K562 (cell line): ENCODE data around the gene TBL1X. TPM values are rescaled to one million over a fixed set of nuclear protein-coding genes. Genes with fewer than 3 reads are reported as not detected.

ENCODE experiments used
- CCNT2 ChIP-seq: IDR thresholded peaks from 2 replicates; pipeline ENCODE4 v1.6.1; 2011; ENCODE audit warnings: borderline replicate concordance, low read depth, mild to moderate bottlenecking, moderate library complexity, mixed read lengths, low read length; ENCODE audit not compliant: insufficient read length; ENCODE audit errors: extremely low read depth
- ETS1 ChIP-seq: conservative IDR thresholded peaks from 2 replicates; pipeline ENCODE4 v1.6.1; 2011; ENCODE audit warnings: low read depth, mild to moderate bottlenecking, low read length; ENCODE audit not compliant: control insufficient read depth
- FOXA3 ChIP-seq, 2 experiments: fragments of 450-650 bp in 1 of 2; sonication (generic) in 1 of 2; formaldehyde crosslinking; IDR thresholded peaks in 1 of 2; conservative IDR thresholded peaks in 1 of 2; 2 replicates each; pipeline versions ENCODE4 v1.4.0 to v1.8.0; 2020 to 2022; ENCODE audit warnings: mild to moderate bottlenecking in 2 of 2, missing genetic modification reagents in 1 of 2
- HDAC3 ChIP-seq: fragments of 450-650 bp; IDR thresholded peaks from 2 replicates; pipeline ENCODE4 v1.6.1; 2018; ENCODE audit warnings: borderline replicate concordance, mild to moderate bottlenecking, moderate library complexity; ENCODE audit not compliant: partially characterized antibody
- HEY1 ChIP-seq: fragments of 250-450 bp; sonication (Bioruptor Pico); IDR thresholded peaks from 2 replicates; pipeline ENCODE4 v1.5.0; 2020; ENCODE audit warnings: mild to moderate bottlenecking, moderate library complexity, borderline replicate concordance
- KLF6 ChIP-seq: fragments of 250-450 bp; sonication (Bioruptor Pico); IDR thresholded peaks from 2 replicates; pipeline ENCODE4 v1.4.0; 2020; ENCODE audit warnings: mild to moderate bottlenecking, moderate library complexity, borderline replicate concordance
- LEF1 ChIP-seq: fragments of 450-650 bp; IDR thresholded peaks from 2 replicates; pipeline ENCODE4 v1.6.1; 2016; ENCODE audit warnings: mild to moderate bottlenecking
- MAFK ChIP-seq: IDR thresholded peaks from 2 replicates; pipeline ENCODE4 v1.6.1; 2011; ENCODE audit warnings: low read length, improper control_type of control experiment
- PHF8 ChIP-seq: fragments of 200-600 bp; sonication (generic); IDR thresholded peaks from 2 replicates; pipeline ENCODE4 v1.6.1; 2012; ENCODE audit warnings: mixed run types, mild to moderate bottlenecking, inconsistent platforms, low read length, moderate library complexity, borderline replicate concordance
- PHTF2 ChIP-seq: fragments of 250-450 bp; sonication (Bioruptor Pico); IDR thresholded peaks from 2 replicates; pipeline ENCODE4 v1.5.0; 2021; ENCODE audit warnings: mild to moderate bottlenecking
- RNF2 ChIP-seq: sonication (generic); IDR thresholded peaks from 2 replicates; pipeline ENCODE4 v1.6.1; 2016
- SMAD2 ChIP-seq: fragments of 150-350 bp; IDR thresholded peaks from 2 replicates; pipeline ENCODE4 v1.6.1; 2014; ENCODE audit warnings: low read depth, mild to moderate bottlenecking, low read length
- SRSF9 ChIP-seq: fragments of 200-400 bp; formaldehyde crosslinking; IDR thresholded peaks from 2 replicates; pipeline ENCODE4 v1.6.1; 2017; ENCODE audit warnings: low read depth, low read length, borderline replicate concordance
- SUPT5H ChIP-seq: fragments of 450-650 bp; IDR thresholded peaks from 2 replicates; pipeline ENCODE4 v1.6.1; 2016
- TFAM ChIP-seq: fragments of 250-450 bp; sonication (Bioruptor Pico); conservative IDR thresholded peaks from 2 replicates; pipeline ENCODE4 v1.5.0; 2021; ENCODE audit warnings: mild to moderate bottlenecking, moderate library complexity
- ZFX ChIP-seq: sonication (generic); formaldehyde crosslinking; IDR thresholded peaks from 2 replicates; pipeline ENCODE4 v1.8.0; 2022; ENCODE audit warnings: mild to moderate bottlenecking, missing genetic modification reagents, moderate library complexity
- ZNF197 ChIP-seq: fragments of 200-800 bp; sonication (Bioruptor generic); IDR thresholded peaks from 2 replicates; pipeline ENCODE4 v1.6.1; 2016; ENCODE audit warnings: low read depth, missing genetic modification characterization, missing compliant biosample characterization
- ZNF274 ChIP-seq: IDR thresholded peaks from 2 replicates; pipeline ENCODE4 v1.6.1; 2011; ENCODE audit warnings: low read depth, mild to moderate bottlenecking, low read length, moderate library complexity, borderline replicate concordance
- ZNF444 ChIP-seq: fragments of 250-450 bp; sonication (Bioruptor Pico); IDR thresholded peaks from 2 replicates; pipeline ENCODE4 v1.4.0; 2020; ENCODE audit warnings: mild to moderate bottlenecking, moderate library complexity
- ZNF75A ChIP-seq: fragments of 450-650 bp; formaldehyde crosslinking; IDR thresholded peaks from 2 replicates; pipeline ENCODE4 v1.4.0; 2020; ENCODE audit warnings: mild to moderate bottlenecking
- polyA plus RNA-seq, 8 experiments: library from polyadenylated mRNA; depleted of rRNA in 4 of 8; stranded (reverse) in 5 of 8; unstranded in 3 of 8; fragments of >200 nt; fragmentation: Nextera tagmentation in 2 of 8; fragmentation: Illumina TruSeq in 1 of 8; extraction: Ambion mirVana in 2 of 8; extraction: Trizol in 1 of 8; gene quantifications; 2 replicates each; pipeline versions ENCODE4 v1.2.1 to v1.2.3, GENCODE V29; 2011 to 2014; ENCODE audit warnings: inconsistent platforms in 1 of 8, missing spikeins in 1 of 8
- total RNA-seq, 7 experiments: library from RNA; depleted of rRNA in 6 of 7; stranded (reverse); fragments of >200 nt in 6 of 7; fragmentation: Illumina TruSeq in 2 of 7; extraction: Trizol in 2 of 7; gene quantifications; 2 replicates each; pipeline versions ENCODE4 v1.2.1 to v1.2.3, GENCODE V29; 2011 to 2021; ENCODE audit warnings: low replicate concordance in 1 of 7
- TF ChIP-seq, protein P1 (sequence below): fragments of 250-450 bp; sonication (Bioruptor Pico); IDR thresholded peaks from 2 replicates; pipeline ENCODE4 v1.5.0; 2020; ENCODE audit warnings: mild to moderate bottlenecking, borderline replicate concordance
- TF ChIP-seq, protein P2 (sequence below): fragments of 250-450 bp; sonication (Bioruptor Pico); IDR thresholded peaks from 2 replicates; pipeline ENCODE4 v1.5.0; 2021; ENCODE audit warnings: mild to moderate bottlenecking, borderline replicate concordance
- TF ChIP-seq, protein P3 (sequence below): IDR thresholded peaks from 2 replicates; pipeline ENCODE4 v1.6.1; 2011; ENCODE audit not compliant: insufficient read length; ENCODE audit errors: extremely low read depth

Gene TBL1X
- total and polyA plus RNA-seq, 9 of the 15 experiments (the other 6 are each of a cell fraction or from before 2014, with no cell fraction given) = 6.0 to 49.6 (median 19.7) TPM

DNA sequence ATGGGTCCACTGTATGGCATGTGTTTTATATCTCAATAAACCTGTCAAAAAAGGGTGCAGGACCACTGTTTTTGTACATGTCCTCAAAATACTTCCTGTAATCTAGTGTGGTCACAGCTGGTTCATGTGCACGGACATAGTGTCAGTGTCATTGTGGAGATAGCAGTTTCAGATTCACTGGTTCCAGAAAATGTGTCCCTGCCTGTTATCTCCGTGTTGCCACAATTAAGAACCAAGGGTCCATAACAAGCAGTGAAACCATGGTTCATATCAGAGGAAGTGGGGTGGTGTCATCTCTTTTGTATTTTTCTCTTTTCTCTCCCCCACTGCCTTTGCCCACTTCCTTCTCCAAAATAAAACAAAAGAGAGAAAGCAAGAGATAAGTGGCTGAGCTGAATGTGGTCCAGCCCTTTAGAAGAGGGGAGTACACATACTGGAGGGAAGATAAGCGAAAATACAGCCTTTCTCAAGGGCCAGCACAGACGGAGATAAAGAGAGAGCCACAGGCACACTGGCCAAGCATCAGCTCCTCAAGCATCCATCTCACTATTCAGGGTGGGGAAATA, 51.2 kb downstream of the TBL1X start (continued):
- TF ChIP-seq LEF1 = peak; percentile 47; the same call in 1 of the 2 replicates
- TF ChIP-seq ZNF274 = no peak; the same call in 1 of the 2 replicates
- TF ChIP-seq PHF8 = no peak
- peak; percentile 73; the same call in 1 of the 2 replicates for TF ChIP-seq ZNF197 (CRISPR knock-in tag)
- TF ChIP-seq MAFK = no peak
- TF ChIP-seq ZNF75A (CRISPR knock-in tag) = no peak
- peak; percentile 73 for TF ChIP-seq HDAC3
- no peak for TF ChIP-seq ZNF444 (CRISPR knock-in tag)
- TF ChIP-seq, protein P1, sequence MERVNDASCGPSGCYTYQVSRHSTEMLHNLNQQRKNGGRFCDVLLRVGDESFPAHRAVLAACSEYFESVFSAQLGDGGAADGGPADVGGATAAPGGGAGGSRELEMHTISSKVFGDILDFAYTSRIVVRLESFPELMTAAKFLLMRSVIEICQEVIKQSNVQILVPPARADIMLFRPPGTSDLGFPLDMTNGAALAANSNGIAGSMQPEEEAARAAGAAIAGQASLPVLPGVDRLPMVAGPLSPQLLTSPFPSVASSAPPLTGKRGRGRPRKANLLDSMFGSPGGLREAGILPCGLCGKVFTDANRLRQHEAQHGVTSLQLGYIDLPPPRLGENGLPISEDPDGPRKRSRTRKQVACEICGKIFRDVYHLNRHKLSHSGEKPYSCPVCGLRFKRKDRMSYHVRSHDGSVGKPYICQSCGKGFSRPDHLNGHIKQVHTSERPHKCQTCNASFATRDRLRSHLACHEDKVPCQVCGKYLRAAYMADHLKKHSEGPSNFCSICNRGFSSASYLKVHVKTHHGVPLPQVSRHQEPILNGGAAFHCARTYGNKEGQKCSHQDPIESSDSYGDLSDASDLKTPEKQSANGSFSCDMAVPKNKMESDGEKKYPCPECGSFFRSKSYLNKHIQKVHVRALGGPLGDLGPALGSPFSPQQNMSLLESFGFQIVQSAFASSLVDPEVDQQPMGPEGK (CRISPR knock-in tag) = no peak
- TF ChIP-seq, protein P2, sequence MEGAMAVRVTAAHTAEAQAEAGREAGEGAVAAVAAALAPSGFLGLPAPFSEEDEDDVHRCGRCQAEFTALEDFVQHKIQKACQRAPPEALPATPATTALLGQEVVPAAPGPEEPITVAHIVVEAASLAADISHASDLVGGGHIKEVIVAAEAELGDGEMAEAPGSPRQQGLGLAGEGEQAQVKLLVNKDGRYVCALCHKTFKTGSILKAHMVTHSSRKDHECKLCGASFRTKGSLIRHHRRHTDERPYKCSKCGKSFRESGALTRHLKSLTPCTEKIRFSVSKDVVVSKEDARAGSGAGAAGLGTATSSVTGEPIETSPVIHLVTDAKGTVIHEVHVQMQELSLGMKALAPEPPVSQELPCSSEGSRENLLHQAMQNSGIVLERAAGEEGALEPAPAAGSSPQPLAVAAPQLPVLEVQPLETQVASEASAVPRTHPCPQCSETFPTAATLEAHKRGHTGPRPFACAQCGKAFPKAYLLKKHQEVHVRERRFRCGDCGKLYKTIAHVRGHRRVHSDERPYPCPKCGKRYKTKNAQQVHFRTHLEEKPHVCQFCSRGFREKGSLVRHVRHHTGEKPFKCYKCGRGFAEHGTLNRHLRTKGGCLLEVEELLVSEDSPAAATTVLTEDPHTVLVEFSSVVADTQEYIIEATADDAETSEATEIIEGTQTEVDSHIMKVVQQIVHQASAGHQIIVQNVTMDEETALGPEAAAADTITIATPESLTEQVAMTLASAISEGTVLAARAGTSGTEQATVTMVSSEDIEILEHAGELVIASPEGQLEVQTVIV = no peak
- no peak for TF ChIP-seq PHTF2 (CRISPR knock-in tag)
- TF ChIP-seq KLF6 (CRISPR knock-in tag) = no peak
- TF ChIP-seq SMAD2 = no peak
- no peak for TF ChIP-seq SRSF9
- no peak for TF ChIP-seq SUPT5H
- TF ChIP-seq FOXA3 (CRISPR knock-in tag; conservative IDR thresholded peaks at IDR 0.05 in 1 of 2, IDR thresholded peaks at IDR 0.05 in 1 of 2) = peak in 1 of 2 experiments; percentile 76; a peak in 1 of 4 replicates
- TF ChIP-seq ETS1 = 0 out of 2 replicates have a peak, but pooled peaks have one; percentile 21
- TF ChIP-seq, protein P3, sequence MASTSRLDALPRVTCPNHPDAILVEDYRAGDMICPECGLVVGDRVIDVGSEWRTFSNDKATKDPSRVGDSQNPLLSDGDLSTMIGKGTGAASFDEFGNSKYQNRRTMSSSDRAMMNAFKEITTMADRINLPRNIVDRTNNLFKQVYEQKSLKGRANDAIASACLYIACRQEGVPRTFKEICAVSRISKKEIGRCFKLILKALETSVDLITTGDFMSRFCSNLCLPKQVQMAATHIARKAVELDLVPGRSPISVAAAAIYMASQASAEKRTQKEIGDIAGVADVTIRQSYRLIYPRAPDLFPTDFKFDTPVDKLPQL = no peak
- TF ChIP-seq ZFX (CRISPR knock-in tag) = no peak
- TF ChIP-seq RNF2 = peak; percentile 46; the same call in 1 of the 2 replicates
- no peak for TF ChIP-seq TFAM (CRISPR knock-in tag)
- no peak for TF ChIP-seq HEY1 (CRISPR knock-in tag)
- TF ChIP-seq CCNT2 = peak; percentile 89
